Right cardiac atrium (tissue), 5 donors: Measurements from ENCODE around the gene VPS35. TPM values are rescaled to one million over a fixed set of nuclear protein-coding genes. Genes with fewer than 3 reads are reported as not detected.

Experiments used
- ATAC-seq, 2 donors: fragments of 200-7000 bp; cut with Tn5 transposase; one replicate each; pipeline versions ENCODE4 v1.8.0 to v1.9.1; 2020; ENCODE audit warnings: moderate library complexity in 2 of 2, mild to moderate bottlenecking in 1 of 2
- DNase-seq, 3 donors: peaks; one replicate each; pipeline ENCODE4 v3.0.0-alpha.2; 2020
- H3K27ac ChIP-seq: one replicate; pipeline ENCODE4 v1.5.1; 2013; ENCODE audit warnings: mild to moderate bottlenecking, low read length, control low read depth, moderate library complexity
- H3K27me3 ChIP-seq: one replicate; pipeline ENCODE4 v1.6.1; 2013; ENCODE audit not compliant: control insufficient read depth, insufficient read depth
- H3K4me1 ChIP-seq: one replicate; pipeline ENCODE4 v1.6.1; 2013; ENCODE audit warnings: low read length; ENCODE audit not compliant: control insufficient read depth, insufficient read depth
- H3K4me3 ChIP-seq: one replicate; pipeline ENCODE4 v1.5.1; 2013; ENCODE audit warnings: low read length, control low read depth
- H3K9me3 ChIP-seq: one replicate; pipeline ENCODE4 v1.6.1; 2013; ENCODE audit warnings: low read length; ENCODE audit not compliant: control insufficient read depth
- WGBS: extraction: QIAGEN DNeasy Blood & Tissue Kit; methylation state at CpG from one replicate; pipeline ENCODE4 v1.1.7; 2013; 5-methylcytosine and 5-hydroxymethylcytosine counted together
- intact Hi-C, 4 donors: fragments of 100-400 bp; cut with DNase I; formaldehyde crosslinking; loops; one replicate each; pipeline versions ENCODE4 v1.11.0 to v1.14.0; 2022 to 2023
- polyA plus RNA-seq: library from polyadenylated mRNA; stranded (reverse); fragments of 200-250 nt; gene quantifications from one replicate; pipeline ENCODE4 v1.2.3, GENCODE V29; 2013
- total RNA-seq, 4 donors: library from RNA; stranded (reverse); fragmentation: NEBNext Ultra II Directional; extraction: Animal tissue kit (Norgen Biotek cat#: 25700); gene quantifications; one replicate each; pipeline ENCODE4 v1.2.1, GENCODE V29; 2021
- donor health status: healthy with polysubstance abuse.
- donor health status: DM: no; HTN: yes; CAD: no.
- donor health status: DM: no; HTN: no; CAD: no.
- donor health status: DM: no; HTN: yes; CAD: no; lungs with severe emphysema.
- donor health status: DM: yes; HTN: yes; CAD: no.

The VPS35 gene
- total and polyA plus RNA-seq, 5 donors, result 26.7 to 94.2 (median 78.8) TPM

GRCh38 chr16:46607529-46607928 lies 81.4 kb downstream of the VPS35 start:
- no peak for ATAC-seq

GRCh38 chr16:46606231-46606630 lies 82.7 kb downstream of the VPS35 start:
- Histone ChIP-seq H3K27ac (no peak overlapping the region), H3K27me3 (no peaks in the 10 kb centered on the region), H3K4me3 (no peak overlapping the region), H3K9me3 (no peaks in the 10 kb centered on the region), H3K4me1 (no peaks in the 10 kb centered on the region)
- WGBS, result 89% methylated on average over 5 of the region's 5 CpGs
- ATAC-seq (no peak), DNase-seq (no peak)
- intact Hi-C loops, result loop anchor here in 2 of 4 donors (5.0 kb wide), 2 partner anchors 49 to 54 kb away; no protein-coding TSS in a partner anchor

More at GRCh38 chr16:46607529-46607928, 81.4 kb downstream of the VPS35 start:
- Histone ChIP-seq H3K9me3 (no peaks in the 10 kb centered on the region), H3K27me3 (no peaks in the 10 kb centered on the region), H3K4me3 (no peak overlapping the region), H3K27ac (no peak overlapping the region), H3K4me1 (no peaks in the 10 kb centered on the region)
- DNase-seq, result no peak
- intact Hi-C loops, result loop anchor here in 2 of 4 donors (5.0 kb wide), 2 partner anchors 50 to 55 kb away; no protein-coding TSS in a partner anchor
- WGBS, result 61% methylated on average over 1 of the region's 1 CpG

Other genes with a start within 250 kb of the VPS35 start
- 1 to 10 TPM in 3 of 4 donors, under 1 TPM in 1; 0.96 to 2.0 (median 1.2) TPM for gene SHCBP1, start 67.8 kb downstream of the VPS35 start, total RNA-seq
- 0.27 TPM for gene SHCBP1, start 67.8 kb downstream of the VPS35 start, polyA plus RNA-seq
- 1 to 10 TPM; 2.5 to 7.2 (median 4.6) TPM for gene ORC6, start 481 bp upstream of the VPS35 start, total RNA-seq
- gene ORC6, start 481 bp upstream of the VPS35 start, polyA plus RNA-seq, result 3.1 TPM
- 100 to 1,000 TPM; 285 to 543 (median 321) TPM for gene MYLK3, start 59.2 kb upstream of the VPS35 start, total RNA-seq
- gene MYLK3, start 59.2 kb upstream of the VPS35 start, polyA plus RNA-seq, result 143 TPM
- gene C16orf87, start 142.0 kb upstream of the VPS35 start, total RNA-seq, result 10 to 100 TPM; 12.0 to 16.7 (median 14.7) TPM
- gene C16orf87, start 142.0 kb upstream of the VPS35 start, polyA plus RNA-seq, result 7.5 TPM
- 1 to 10 TPM; 4.0 to 5.8 (median 4.6) TPM for gene GPT2, start 195.2 kb upstream of the VPS35 start, total RNA-seq
- 6.8 TPM for gene GPT2, start 195.2 kb upstream of the VPS35 start, polyA plus RNA-seq